ENCODE results near the gene SLC29A4.
"Not testable (repeated sequence)": the region's sequence is repeated elsewhere in the genome, so short reads cannot be mapped to it uniquely, and the experiment has no call there.

Gene SLC29A4
- total RNA-seq: 0.21 to 0.97 reads per million in 2 donors

GRCh38 chr7:5282543-5283316, at the start of gene SLC29A4:
SLC29A4 (plus strand) TSS chr7:5282943; CDS start chr7:5287817, 4,874 bp downstream.
- no peak for DNase-seq

- no peak for DNase-seq
Observed at GRCh38 chr7:5234852-5235831, 47.6 kb upstream of the SLC29A4 start.

- no peak for DNase-seq
Observed at GRCh38 chr7:5237286-5237685, 45.5 kb upstream of the SLC29A4 start.

- no peak for DNase-seq
Observed at GRCh38 chr7:5238500-5238899, 44.2 kb upstream of the SLC29A4 start.

GRCh38 chr7:5243261-5243660, 39.5 kb upstream of the SLC29A4 start:
- no peak for DNase-seq

- no peak for DNase-seq
Observed at GRCh38 chr7:5248201-5248885, 34.4 kb upstream of the SLC29A4 start.

GRCh38 chr7:5250787-5251186, 32.0 kb upstream of the SLC29A4 start:
- not testable (repeated sequence) for DNase-seq

GRCh38 chr7:5253529-5253928, 29.2 kb upstream of the SLC29A4 start:
- DNase-seq: not testable (repeated sequence)

- DNase-seq: not testable (repeated sequence)
Observed at GRCh38 chr7:5254371-5254770, 28.4 kb upstream of the SLC29A4 start.

- no peak for DNase-seq
Observed at GRCh38 chr7:5255832-5256231, 26.9 kb upstream of the SLC29A4 start.

- DNase-seq: not testable (repeated sequence)
Observed at GRCh38 chr7:5260530-5261068, 22.1 kb upstream of the SLC29A4 start.

- DNase-seq: not testable (repeated sequence)
Observed at GRCh38 chr7:5263066-5263465, 19.7 kb upstream of the SLC29A4 start.

GRCh38 chr7:5265320-5266190, 17.2 kb upstream of the SLC29A4 start:
- no peak for DNase-seq

GRCh38 chr7:5266191-5267028, 16.3 kb upstream of the SLC29A4 start:
- DNase-seq: no peak

GRCh38 chr7:5267829-5268228, 14.9 kb upstream of the SLC29A4 start:
- not testable (repeated sequence) for DNase-seq

GRCh38 chr7:5269992-5270657, 12.6 kb upstream of the SLC29A4 start:
- DNase-seq: not testable (repeated sequence)

GRCh38 chr7:5270788-5271187, 12.0 kb upstream of the SLC29A4 start:
- no peak for DNase-seq

- DNase-seq: not testable (repeated sequence)
Observed at GRCh38 chr7:5273831-5274405, 8.8 kb upstream of the SLC29A4 start.

GRCh38 chr7:5274441-5274840, 8.3 kb upstream of the SLC29A4 start:
- no peak for DNase-seq

Measured in T-helper 9 cell (primary cell).